KOPT-K1 (cell line): ENCODE data around the gene ATP4B.

Experiments used
- H3K27ac ChIP-seq: fragments of 200-600 bp; sonication (generic); 2 replicates; pipeline ENCODE4 v1.5.1; 2016; ENCODE audit warnings: antibody characterized with exemption, mild to moderate bottlenecking, low read depth, low read length; ENCODE audit not compliant: poor library complexity, severe bottlenecking
- H3K36me3 ChIP-seq: fragments of 200-600 bp; sonication (generic); 2 replicates; pipeline ENCODE4 v1.5.1; 2017; ENCODE audit warnings: antibody characterized with exemption, mild to moderate bottlenecking, low read length, moderate library complexity; ENCODE audit not compliant: insufficient read depth
- H3K9me3 ChIP-seq: fragments of 200-600 bp; sonication (generic); 2 replicates; pipeline ENCODE4 v1.5.1; 2017; ENCODE audit warnings: antibody characterized with exemption, low read length, mild to moderate bottlenecking; ENCODE audit not compliant: insufficient read depth, poor library complexity, severe bottlenecking

The ATP4B gene

DNA sequence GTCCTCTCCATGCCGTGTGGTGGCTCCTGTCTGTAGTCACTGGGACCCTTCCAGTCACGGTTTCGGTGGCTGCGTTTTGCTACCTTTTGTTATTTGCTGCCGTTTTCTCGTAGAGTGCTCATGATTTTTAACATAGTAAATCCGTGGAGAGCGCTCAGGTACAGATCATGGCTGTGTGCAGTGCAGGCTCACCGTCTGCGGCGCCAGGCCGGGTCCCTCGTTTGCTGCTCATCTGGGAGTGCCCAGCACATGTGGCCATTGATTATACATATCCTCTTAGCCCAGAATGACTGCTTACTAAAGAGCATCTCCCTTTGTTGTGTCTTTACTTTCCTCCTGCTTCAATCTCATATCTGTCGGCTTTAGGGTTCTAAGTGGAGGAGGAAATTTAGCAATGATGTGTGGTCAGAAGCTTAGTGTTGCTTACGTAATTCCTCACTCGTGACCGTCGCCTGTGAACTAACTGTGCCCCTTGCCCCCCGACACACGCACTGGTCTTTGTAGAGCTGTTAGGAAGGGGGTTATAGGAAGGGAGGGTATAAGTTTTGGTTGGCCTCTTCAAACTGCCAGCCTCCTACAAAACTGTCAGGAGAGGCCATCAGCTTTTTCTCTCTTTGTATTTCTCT is 41.6 kb downstream of the ATP4B start:
- Histone ChIP-seq H3K36me3 (peaks cover 87% of the 10 kb centered on the region), H3K27ac (no peak overlapping the region), H3K9me3 (no peaks in the 10 kb centered on the region)

DNA sequence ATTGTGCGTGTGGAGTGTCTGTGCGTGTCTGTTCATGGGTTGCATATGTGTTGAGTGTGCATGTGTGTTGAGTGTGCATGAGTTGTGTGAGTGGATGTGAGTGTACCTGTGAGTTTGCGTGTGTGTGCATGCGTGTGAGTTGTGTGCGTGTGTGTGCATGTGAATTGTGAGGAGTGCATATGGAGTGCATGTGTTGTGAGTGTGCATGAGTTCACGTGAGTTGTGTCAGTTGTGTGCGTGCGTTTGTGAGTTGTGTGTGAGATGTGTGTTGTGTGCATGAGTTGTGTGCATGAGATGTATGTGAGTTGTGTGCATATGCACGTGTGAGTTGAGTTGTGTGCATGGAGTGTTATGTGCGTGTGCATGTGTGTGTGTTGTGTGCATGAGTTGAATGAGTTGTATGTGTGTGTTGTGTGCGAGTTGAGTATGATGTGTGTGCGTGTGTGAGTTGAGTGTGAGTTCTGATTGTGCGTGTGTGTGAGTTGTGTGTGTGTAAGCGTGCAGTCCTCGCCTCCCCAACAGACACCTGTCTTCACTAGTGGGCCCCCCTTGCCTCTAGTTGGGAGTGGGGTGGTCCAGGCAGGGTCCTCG is 44.1 kb downstream of the ATP4B start:
- Histone ChIP-seq H3K36me3 (peaks cover 100% of the 10 kb centered on the region), H3K27ac (no peak overlapping the region), H3K9me3 (no peaks in the 10 kb centered on the region)

DNA sequence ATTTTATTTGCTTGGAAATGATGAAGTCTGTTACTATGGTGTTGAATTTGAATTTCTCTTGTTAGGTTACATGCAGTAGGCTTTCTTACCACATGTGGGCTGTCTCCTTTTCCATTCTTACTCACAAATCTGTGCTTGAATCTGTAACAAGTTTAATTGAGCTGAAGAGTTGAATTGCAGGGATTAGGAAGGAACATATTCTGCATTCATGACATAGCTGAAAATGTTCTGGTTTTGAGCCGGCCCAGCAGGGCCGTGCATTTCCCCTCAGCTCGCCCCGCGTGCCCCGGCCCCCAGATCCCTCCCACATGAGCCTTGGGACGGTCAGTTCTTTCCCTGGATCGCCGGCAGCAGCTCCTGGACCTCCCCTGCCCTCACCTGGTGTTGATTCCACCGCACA is 45.4 kb downstream of the ATP4B start:
- peaks cover 100% of the 10 kb centered on the region for H3K36me3 ChIP-seq

DNA sequence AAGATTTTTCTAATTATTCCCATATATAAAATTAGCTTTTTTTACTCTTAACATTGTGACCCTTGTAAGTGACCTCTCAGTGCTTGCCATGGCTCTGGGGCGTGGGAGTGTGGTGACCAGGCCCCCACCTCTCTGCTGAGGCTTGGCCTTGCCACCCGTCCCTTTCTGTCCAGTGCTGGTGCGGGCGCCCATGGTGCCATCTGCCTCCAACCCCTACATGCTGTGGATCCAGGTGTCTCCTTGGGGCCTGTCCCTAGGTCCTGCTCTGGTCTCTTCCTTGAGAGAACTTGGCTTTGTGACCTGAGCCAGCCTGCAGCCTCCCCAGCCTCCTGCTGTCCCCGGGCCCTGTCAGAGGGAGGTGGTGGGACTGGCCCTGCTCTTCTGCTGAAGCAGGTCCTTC is 46.0 kb downstream of the ATP4B start:
- H3K9me3 ChIP-seq, result no peaks in the 10 kb centered on the region
- H3K36me3 ChIP-seq, result peaks cover 100% of the 10 kb centered on the region
- no peak overlapping the region for H3K27ac ChIP-seq

More for the DNA sequence above, 45.4 kb downstream of the ATP4B start:
- H3K9me3 ChIP-seq, result no peaks in the 10 kb centered on the region
- no peak overlapping the region for H3K27ac ChIP-seq

DNA sequence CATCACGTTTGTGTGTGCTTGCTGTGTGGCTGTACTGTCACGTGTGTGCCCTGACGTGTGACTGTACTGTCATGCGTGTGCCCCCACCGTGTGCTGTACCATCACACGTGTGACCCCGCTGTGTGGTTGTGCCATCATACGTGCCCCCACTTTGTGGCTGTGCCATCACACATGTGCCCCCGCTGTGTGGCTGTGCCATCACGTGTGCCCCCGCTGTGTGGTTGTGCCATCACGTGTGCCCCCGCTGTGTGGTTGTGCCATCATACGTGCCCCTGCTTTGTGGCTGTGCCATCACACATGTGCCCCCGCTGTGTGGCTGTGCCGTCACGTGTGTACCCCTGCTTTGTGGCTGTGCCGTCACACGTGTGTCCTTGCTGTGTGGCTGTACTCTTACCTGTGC is 47.7 kb downstream of the ATP4B start:
- Histone ChIP-seq H3K9me3 (no peaks in the 10 kb centered on the region), H3K27ac (no peak overlapping the region), H3K36me3 (peaks cover 100% of the 10 kb centered on the region)

DNA sequence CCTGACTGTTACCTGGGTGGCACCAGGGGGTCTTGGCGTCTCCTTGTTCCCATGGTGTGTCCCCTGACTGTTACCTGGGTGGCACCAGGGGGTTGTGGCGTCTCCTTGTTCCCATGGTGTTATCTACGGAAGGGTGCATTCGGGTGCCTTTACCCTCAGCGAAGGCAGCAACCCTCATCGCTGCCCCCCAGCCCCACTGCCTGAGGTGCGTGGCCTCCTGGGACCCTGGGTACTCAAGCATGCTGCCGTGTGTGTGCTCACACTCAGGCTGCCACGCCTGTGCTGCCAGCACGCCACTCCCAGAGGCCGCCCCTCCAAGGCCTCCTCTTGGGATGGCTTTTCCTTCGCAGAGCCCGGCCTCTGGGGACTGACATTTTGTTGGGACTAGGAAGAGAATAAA is 48.4 kb downstream of the ATP4B start:
- peaks cover 100% of the 10 kb centered on the region for H3K36me3 ChIP-seq
- no peak overlapping the region for H3K27ac ChIP-seq
- H3K9me3 ChIP-seq, result no peaks in the 10 kb centered on the region

DNA sequence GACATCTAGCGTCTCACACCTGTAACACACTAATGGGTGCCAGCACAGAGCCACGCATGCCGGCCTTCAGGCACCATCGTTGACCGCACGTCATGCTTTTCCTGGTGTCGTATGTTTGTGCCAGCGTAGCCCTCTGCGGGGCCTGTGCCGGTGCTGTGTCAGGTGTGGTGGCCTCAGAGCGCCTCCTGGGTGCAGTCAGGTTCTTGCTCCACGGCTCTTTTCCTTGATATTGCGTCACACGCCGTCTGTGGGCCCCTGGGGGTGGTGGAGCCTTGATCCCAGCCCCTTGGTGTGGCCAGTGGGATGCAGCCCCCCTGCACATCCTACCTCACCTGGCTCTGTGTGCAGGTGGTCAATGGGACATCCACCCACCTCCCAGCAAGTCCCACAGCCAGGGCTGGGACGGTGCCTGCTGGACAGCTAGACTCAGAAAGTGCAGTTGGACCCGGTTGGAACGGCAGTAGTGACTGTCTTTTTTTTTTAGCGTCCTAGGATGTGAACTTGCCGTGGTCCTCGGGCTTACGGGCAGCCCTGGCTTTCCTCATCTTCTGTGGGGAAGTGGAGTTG is 48.9 kb downstream of the ATP4B start:
- Histone ChIP-seq H3K36me3 (peaks cover 100% of the 10 kb centered on the region), H3K27ac (no peak overlapping the region), H3K9me3 (no peaks in the 10 kb centered on the region)

DNA sequence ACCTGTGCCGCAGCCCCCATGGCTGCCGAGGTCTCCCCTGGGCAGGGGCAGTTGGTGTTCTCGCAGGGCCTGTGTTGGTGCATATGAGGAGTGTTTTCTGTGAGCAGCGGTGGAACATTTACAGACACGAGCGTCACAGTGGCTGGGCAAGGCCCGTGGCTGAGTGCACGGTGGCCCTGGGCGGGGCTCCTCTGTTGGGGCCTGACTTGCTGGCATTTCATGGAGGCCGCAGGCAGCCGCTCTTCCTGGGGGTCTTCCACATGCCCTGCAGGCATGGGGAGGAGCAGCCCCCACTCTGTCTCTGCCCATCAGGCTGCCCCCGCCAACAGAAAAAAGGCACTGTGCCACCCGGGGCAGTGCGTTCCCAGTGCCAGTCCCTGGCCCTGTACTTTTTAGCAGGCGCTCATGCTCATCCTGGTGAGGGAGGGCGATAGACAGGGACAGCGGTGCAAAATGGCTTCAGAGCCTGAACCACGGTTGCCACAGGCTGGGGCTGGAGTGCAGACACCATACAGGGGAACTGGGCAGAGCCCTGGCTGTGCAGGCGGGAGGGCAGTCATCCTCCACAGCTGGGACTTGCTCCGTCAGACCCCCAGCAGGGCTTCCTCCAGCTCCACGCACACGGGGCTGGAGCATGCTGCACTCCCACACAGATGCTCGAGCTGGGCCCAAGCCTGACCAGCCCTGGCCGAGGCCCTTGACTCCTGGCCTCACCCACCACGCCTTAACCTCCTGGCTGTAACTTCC is 49.9 kb downstream of the ATP4B start:
- Histone ChIP-seq H3K9me3 (no peaks in the 10 kb centered on the region), H3K36me3 (peaks cover 99% of the 10 kb centered on the region), H3K27ac (no peak overlapping the region)

DNA sequence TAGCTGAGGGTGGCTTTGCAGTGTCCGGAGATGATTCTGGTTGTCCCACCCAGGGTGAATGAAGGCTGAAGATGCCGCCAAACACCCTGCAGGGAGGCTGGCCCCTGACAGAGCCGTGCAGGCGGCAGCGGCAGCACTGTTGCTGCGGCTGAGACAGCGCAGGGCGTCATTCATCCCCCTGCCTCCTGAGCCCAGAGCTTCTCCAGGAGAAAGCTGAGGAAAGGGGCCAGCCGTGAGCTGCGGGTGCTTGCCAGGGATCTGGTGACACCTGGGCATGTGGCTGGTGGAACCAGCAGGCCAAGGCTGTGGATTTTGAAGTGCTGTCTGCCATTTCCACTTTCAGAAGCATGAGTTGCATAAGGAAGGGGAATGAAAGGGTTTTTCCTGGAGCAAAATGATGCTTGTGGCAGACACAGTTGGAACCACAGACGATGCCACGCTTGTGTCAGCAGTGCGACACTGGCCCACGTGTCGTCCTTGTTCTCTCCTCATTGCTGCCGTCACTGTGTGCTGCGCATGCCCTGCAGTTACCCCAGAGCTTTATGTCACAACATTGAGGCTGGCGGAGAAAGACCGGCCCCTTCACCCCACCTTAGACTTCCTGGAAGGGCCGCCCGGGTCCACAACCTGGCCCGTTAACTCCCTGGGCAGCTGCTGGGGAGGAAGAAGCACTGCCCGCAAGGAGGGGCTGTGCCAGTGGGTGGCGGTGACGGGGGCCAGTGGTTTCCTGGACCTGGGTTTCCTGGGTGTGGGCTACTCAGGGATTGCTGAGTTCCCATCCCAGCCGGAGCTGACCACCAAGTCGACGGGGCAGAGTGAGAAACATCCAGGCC is 50.7 kb downstream of the ATP4B start:
- Histone ChIP-seq H3K9me3 (no peaks in the 10 kb centered on the region), H3K27ac (no peak overlapping the region), H3K36me3 (peaks cover 99% of the 10 kb centered on the region)

DNA sequence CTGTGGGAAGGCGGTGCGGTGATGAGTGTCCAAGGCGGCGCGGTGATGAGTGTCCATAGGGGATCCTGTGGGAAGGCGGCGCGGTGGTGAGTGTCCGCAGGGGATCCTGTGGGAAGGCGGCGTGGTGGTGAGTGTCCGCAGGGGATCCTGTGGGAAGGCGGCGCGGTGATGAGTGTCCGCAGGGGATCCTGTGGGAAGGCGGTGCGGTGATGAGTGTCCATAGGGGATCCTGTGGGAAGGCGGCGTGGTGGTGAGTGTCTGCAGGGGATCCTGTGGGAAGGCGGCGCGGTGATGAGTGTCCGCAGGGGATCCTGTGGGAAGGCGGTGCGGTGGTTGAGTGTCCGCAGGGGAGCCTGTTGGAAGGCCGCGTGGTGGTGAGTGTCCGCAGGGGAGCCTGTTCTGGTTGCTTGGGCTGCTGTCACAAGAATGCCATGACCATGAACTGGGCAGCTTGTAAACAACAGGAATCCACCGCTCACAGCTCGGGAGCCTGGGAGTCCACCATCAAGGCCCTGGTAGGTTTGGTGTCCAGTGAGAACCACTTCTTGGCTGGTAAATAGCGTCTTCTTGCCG is 52.0 kb downstream of the ATP4B start:
- Histone ChIP-seq H3K27ac (no peak overlapping the region), H3K9me3 (no peaks in the 10 kb centered on the region), H3K36me3 (peaks cover 99% of the 10 kb centered on the region)

DNA sequence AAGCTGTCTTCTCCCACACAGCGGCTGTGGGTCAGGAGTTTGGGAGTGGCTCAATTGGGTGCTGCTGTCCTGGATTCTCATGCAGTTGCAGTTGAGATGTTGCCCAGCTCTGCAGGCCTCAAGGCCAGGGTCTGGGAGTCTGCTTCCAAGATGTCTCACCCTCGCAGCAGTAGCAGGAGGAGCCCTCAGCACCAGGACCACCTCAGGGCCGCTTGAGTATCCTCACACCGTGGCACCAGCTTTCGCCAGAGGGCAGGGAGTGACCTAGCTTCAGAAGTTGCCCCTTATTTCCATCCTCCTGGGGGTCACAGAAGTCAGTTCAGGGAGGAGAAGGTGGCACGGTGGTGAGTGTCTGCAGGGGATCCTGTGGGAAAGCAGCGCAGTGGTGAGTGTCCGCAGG is 52.5 kb downstream of the ATP4B start:
- Histone ChIP-seq H3K9me3 (no peaks in the 10 kb centered on the region), H3K27ac (no peak overlapping the region), H3K36me3 (peaks cover 99% of the 10 kb centered on the region)

DNA sequence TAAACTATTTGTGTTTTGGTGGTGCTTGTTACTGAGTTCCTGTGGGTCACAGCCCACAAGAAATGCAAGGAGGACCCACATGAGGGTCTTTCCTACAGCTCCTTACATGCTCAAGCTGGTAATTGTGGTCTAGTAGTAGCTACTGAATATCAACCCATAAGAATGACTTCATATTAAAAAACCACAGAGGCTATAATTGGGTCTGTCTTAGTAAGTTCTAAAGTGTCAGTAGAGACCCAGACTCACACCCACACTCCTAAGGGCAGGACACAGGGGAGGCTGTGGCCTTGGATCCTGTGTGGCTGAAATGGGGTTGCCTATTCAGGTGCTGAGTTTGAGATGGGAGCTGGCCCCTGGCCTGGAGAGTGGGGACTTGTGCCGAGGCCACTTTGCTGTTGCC is 53.8 kb downstream of the ATP4B start:
- peaks cover 99% of the 10 kb centered on the region for H3K36me3 ChIP-seq
- H3K27ac ChIP-seq, result no peak overlapping the region
- peaks cover 11% of the 10 kb centered on the region for H3K9me3 ChIP-seq

DNA sequence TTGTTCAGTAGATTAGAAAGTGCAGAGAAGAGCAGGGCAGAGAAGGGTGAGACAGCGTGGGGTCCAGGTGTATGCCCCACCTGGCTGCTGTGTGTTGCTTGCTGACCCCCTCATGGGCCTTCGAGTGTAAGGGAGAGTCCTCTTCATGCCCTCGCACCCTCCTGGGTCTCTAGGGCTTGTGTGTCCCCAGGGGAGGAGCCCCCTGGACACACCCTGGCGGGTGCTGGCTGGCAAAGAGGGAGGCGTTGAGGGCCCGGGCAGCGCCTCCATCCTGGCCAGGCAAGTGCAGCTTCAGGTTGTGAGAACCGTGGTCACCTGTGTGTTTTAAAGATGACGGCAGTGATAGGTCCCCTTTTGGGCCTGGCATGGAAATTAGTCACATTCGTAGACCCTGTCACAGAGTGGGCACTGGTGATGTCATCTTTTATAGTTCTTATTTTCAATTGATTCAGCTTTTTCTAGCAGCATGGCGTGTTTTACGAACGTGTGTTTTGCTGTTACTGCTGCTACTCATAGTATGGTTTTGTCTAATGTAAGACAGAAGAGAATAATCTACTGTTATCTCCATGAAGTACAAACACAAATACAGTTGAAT is 54.8 kb downstream of the ATP4B start:
- Histone ChIP-seq H3K36me3 (peaks cover 99% of the 10 kb centered on the region), H3K9me3 (peaks cover 20% of the 10 kb centered on the region), H3K27ac (no peak overlapping the region)

DNA sequence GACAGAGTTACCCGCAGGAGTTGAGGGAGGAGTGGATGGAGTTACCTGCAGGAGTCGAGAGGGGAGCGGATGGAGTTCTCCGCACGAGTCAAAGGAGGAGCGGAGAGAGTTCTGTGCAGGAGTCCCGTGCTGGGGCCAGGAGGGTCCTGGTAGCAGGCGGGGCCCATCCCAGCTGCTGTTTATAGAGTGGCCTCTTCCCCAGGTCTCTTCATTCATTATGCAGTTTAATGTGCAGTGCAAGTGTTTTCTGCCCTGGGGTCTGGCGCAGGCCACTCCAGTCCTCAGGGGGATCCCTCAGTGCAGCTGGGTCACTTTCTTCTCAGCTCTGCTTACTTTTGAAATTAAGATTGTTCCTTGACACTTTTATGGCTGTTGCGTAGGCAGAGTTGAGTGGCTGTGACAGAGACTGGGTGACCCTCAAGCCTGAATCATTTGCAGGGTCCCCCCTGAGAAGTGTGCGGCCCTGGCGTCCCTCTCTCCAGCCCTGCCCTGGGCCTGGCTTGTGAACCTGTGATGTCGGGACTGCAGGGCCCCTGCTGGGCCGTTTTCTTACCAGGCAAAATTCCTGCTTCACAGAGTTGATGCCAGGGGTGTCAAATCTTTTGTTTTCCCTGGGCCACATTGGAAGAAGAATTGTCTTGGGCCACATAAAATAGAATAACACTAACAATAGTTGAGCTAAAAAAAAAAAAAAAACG is 55.6 kb downstream of the ATP4B start:
- H3K9me3 ChIP-seq, result peaks cover 28% of the 10 kb centered on the region
- H3K27ac ChIP-seq, result no peak overlapping the region
- H3K36me3 ChIP-seq, result peaks cover 99% of the 10 kb centered on the region
